GM11168 (cell line): ENCODE results near the gene KIZ.
"Not testable (repeated sequence)": the region's sequence is repeated elsewhere in the genome, so short reads cannot be mapped to it uniquely, and the experiment has no call there.

Experiments used
- in situ Hi-C: fragments of 300-500 bp; cut with MboI; formaldehyde crosslinking; loops from one replicate; pipeline ENCODE4 v1.12.0; 2022; ENCODE audit warnings: low sequenced_read_pairs; ENCODE audit not compliant: unreplicated experiment

KIZ gene

DNA sequence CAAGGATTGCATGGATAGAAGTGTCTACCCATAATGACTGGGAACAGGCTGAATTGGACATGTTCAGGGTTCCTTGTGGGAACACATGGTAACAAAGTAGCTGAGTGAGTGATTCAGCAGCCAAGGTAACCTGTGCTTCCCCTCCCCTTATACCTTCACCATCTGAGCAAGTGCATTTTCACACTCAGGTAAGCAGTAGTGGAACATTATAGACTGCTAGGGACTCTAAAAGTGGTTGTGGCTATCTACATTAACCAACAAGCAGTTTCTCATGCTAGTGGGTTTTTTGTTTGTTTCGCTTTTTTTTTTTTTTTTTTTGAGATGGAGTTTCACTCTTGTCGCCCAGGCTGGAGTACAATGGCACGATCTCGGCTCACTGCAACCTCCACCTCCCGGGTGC is 41.4 kb downstream of the KIZ start:
- in situ Hi-C loops, result no loop called here

DNA sequence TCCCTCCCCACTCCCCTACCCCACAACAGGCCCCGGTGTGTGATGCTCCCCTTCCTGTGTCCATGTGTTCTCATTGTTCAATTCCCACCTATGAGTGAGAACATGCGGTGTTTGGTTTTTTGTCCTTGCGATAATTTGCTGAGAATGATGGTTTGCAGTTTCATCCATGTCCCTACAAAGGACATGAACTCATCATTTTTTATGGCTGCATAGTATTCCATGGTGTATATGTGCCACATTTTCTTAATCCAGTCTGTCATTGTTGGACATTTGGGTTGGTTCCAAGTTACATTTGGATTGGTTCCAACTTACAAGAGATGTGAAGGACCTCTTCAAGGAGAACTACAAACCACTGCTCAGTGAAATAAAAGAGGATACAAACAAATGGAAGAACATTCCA is 42.2 kb downstream of the KIZ start:
- in situ Hi-C loops, result not testable (repeated sequence)

DNA sequence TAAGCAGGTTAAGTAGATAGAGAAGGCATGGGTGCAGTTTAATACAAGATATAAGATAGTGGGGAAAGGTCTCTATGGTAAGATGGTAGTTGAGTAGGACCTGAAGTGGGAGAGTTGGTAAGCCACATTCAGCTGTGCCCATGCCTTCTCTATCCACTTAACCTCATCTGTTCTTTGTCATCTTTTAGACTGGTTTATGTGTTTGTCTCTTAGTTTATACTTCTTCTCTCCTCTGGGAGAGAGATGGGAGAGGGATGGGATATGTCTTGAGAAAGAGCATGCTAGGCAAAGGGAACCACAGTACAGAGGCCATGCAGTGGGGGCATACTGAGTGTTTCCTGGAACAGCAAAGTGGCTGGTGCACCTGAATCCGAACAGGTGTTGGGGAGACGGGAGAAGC is 46.7 kb downstream of the KIZ start:
- in situ Hi-C loops, result no loop called here

DNA sequence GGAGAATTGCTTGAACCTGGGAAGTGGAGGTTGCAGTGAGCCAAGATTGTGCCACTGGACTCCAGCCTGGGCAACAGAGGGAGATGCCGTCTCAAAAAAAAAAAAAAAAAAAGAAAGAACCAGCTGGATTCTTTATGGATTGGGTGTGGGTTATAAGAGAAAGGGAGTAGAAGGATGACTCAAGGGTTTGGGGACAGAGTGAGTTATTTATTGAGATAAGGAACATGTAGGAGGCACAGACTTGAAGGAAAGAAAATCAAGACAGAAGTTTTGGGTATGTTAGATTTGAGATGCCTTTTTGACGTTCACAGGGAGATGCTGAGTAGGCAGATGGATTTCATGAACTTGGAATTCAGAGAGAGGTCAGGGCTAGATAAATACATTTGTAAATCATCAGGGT is 47.6 kb downstream of the KIZ start:
- in situ Hi-C loops, result no loop called here

DNA sequence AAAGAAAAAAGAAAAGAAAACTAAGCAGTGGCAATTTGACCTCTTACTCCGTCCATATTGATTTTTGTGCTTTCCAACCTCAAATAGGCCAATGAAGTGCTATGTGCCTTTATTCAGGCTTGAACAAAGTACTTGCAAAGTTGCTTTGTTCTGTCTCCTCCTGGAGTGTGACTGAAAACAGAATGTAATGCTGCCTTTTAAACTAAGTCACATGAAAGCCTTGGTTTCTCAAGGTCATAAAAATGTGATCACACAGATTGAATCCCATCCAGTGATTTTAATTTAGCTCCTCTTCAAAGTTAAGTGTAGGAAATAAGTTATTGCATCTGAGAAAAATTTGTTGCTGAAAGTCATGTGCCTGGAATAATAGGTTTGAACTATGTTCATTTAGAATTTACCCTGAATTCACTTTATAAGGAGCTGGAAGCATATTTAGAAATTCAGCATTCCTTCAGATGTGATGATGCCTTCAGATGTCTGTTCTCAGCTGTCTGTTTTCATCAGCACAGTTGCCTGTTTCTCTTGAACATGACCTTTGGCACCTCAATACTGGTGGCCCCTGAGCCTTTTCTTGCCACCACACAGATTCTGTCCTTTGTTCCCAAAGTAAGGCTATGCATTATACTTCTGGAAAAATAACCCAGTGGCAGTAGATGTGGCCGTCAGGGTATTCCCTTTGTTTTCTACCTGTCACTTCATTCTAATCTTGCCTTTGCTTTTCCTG is 48.8 kb downstream of the KIZ start:
- in situ Hi-C loops, result no loop called here

DNA sequence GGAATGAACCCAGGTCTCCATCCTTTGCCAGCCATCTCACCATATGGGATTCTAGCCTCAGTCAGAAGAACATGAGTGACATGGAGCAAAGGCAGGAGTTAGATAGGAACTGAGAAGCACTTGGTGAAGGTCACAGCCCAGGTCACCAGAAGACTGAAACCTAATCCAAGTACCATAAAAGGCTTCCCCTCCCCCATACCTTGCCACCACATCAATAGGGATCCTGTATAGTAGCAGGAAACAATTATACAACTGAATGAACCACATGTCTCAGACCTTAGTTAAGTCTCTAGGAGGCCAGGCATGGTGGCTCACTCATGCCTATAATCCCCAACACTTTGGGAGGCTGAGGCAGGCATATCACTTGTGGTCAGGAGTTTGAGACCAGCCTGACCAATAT is 49.6 kb downstream of the KIZ start:
- in situ Hi-C loops, result no loop called here

DNA sequence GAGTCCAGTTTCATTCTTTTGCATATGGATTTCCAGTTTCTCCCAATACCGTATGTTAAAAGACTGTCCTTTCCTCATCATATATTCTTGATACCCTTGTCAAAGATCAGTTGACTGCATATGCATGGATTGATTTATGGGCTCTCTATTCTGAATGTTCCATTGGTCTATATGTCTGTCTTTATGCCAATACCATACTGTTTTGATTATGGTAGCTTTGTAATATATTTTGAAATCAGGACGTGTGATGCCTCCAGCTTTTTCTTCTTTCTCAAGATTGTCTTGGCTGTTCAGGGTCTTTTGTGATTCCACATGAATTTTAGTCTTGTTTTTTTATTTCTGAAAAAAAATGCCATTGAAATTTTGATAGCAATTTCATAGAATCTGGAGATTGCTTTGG is 51.9 kb downstream of the KIZ start:
- in situ Hi-C loops, result no loop called here

DNA sequence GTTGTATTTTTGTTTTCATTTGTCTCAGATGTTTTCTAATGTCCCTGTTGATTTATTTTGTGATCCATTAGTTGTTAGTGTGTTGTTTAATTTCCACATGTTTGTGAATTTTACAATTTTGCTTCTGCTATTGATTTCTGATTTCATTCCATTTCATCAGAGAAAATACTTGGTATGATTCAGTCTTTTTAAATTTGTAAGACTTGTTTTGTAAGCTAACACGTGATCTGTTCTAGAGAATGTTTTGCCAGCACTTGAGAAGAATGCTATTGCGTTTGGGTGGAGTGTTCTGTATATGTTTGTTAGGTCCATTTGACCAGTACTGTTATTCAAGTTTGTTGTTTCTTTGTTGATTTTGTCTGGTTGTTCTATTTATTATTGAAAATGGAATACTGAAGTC is 53.9 kb downstream of the KIZ start:
- in situ Hi-C loops, result no loop called here

DNA sequence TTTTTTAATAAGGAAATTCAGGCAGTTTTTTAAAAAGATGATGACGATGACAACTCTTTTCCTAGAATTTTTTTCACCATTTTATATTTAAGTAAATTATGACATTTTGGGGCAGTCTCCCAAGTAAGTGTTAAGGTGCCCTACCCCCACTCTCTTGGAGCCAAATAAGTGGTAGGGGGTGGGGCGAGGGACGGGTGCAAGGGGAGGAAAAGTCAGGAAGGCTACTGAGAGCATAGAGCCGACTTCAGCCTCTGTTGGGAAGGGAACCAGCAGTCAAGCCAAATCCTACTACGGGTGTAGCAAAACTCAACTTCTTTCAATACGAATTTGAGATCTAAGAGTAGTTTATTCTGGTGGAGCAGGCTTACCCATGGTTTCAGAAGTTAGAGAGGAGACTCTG is 54.4 kb downstream of the KIZ start:
- in situ Hi-C loops, result no loop called here

DNA sequence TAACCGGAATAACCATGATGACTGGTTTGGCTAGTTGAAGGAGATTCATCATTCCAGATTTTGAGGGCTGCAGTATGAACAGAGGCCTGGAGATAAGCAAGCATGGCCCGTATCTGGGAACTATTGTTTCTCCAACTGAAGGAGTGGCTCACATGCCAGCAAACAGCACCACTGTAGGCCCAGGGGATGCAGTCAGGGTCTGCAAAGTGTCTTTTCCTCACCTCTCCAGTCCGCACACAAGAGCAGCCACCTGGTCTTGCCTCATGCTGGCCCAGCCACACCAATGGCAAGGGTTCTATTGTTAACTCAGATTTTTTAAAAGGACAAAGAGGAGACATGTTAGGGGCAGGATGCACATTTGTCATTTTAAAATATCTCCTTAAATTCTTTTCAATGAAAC is 55.1 kb downstream of the KIZ start:
- in situ Hi-C loops, result no loop called here

DNA sequence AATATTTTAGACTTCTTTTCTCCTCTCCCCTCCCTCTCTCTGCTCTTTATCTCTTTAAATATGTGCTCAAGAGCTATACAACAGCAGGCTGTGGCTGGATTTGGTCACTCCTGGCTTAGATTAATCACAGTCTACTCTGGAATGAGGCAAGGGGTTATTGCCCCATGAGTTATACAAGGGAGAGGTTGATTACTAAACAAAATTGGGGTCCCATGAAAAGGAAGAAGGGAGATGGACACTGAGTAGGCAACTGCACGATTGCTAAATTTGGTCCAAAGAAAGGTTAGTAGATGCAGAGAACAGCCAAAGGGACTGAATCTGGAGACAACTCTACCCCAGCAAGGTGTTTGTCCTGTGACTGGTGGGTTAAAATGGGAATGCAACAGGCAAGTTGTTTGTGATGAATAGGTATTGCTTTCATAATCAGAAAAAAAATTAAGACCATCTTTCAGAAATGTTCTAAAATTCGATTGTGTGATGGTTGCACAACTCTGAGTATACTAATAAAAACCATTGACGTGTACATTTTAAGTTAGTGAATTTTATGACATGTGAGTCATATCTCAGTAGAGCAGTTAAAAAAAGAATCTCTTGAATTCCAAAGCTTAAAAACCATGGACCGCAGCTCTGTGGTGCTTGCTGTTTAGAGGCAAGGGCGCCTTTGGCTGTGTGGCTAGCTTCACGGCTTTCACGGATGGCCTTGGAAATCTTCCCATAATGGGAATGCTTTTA is 57.1 kb downstream of the KIZ start:
- in situ Hi-C loops, result no loop called here

DNA sequence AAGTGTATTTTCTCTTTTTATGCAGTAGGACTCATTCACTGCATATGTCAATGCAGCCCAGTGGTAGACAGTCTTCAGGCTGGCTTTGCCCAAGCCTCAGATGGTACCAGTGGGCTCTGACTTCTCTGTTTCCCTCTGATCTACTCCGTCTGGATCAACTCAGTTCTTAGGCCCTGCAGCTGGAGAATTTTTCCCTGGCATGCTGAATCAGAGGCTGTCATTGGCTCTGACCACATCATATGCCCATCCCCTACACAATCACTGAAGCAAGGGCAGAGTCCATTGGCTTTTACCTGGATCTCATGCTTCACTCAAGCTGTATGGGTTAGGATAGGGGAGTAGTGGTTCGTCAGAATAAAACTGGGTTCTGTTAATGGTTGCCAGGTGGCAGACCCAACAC is 57.8 kb downstream of the KIZ start:
- in situ Hi-C loops, result no loop called here

DNA sequence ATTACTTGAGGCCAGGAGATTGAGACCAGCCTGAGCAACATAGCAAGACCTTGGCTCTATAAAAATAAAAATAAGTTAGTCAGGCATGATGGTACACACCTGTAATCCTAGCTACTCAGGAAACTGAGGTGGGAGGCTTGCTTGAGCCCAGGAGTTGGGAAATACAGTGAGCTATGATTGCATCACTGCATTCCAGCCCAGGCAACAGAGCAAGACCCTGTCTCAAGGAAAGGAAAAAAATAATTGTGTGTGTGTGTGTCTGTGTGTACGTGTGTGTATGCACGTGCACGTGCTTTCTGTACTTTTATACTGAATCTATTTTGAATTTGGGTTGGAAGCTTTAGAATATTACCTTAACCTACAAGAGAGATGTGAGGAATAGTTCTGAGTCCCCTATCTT is 58.9 kb downstream of the KIZ start:
- in situ Hi-C loops, result no loop called here

DNA sequence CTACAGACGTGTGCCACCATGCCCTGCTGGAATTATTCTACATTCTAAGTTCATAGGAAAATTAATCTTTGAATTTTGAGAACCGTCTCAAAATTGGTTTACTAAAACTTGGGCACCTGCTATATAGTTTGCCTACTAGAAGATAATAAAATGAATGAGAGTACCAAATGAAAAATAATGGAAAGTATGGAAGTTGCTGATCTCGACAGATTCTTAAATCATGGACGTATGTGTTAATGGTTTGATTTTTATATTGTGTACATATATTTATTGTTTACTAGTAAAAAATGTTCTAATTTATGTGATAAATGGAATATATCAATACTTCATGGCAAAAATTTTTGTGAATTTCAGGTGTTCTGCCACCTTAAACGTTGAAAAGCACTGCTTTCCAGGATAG is 60.0 kb downstream of the KIZ start:
- in situ Hi-C loops, result no loop called here

DNA sequence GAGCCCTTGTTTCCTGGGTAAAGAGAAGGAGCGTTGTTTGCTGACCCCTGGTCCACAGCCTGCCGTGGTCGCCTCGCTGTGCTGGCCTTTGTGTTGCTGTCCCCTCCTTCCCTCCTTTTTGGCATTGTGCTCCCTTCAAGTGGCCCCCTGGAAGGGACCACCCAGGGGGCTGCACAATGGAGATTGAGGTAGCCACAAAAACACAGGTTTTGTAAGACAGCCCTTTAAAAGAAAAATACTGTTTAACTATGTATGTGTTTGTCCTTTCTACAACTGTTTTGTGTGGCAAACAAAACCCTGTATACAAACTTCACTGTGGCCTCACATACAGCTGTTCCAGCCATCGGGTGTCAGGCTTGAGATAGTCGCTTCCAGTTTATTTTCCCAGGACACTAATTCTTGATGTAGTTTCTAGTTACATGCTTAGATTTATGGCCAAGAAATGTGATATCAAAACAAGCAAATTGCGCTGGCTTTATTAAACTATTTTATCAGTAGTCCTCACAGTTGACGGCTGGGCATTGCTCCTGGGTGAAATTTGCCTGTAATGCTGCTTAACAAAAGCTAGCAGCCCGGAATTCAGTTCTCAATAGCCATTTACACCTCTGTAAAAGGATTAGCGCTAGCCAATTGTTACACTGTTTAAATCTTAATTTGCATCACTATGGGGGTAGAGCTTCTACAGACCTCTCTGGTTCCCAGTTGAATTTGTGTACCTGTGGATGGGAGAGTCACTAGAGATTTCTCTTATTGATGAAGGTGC is 64.1 kb downstream of the KIZ start:
- in situ Hi-C loops, result no loop called here

DNA sequence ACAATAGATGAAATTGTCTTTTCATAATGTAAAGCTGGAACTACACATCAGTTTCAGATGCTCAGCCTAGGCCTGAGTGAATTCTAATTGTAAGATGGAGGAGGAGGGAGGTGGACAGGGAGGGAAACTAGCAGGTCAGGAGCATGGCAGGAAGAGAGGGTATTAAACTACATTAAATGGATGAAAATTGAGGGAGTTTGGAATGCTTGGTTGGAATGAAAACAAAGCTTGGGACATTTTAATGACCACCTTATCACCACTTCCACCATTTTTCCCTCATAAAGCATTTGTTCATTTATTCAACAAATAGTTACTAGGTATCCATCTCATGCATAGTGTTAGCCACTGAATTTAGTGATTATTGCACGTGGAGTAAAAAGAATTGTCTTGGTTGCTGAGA is 65.0 kb downstream of the KIZ start:
- in situ Hi-C loops, result no loop called here

DNA sequence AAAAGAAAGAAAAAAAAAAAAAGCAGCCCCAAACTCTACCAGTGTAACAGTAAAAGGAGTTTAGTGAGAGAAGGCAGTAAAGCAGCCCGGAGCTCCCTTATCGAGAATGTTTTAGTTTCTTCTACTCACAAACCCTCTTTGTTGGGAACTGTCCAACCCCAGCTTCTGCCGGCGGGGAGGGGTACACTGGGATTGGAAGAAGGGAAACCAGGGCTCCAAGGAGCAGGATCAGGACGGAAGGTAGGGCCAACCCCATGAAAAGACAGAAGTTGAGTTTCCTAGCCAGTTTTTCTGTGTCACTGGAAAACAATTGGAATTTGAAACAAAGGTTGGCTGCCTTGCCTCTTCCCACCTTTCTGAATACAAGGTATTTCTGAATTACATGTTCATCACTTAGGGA is 66.0 kb downstream of the KIZ start:
- in situ Hi-C loops, result no loop called here

DNA sequence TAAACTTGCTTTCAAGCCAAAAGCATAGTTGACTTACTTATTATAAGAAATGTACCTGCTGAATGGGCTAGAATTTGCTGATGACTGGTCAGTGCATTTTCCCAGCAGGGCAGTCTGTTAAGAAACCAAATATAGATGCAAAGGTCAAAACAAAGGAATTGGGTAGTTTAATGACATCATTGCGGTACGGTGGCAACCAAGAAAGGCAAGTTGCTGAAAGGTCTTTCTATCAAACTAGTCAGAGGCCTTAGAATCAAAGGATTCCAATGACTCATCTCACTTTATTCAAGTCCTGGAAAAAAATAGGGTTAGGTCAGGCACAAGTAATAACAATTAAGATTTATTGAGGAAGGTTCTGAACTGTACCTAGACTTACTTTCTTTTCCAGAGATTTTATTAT is 76.4 kb downstream of the KIZ start:
- in situ Hi-C loops, result no loop called here

DNA sequence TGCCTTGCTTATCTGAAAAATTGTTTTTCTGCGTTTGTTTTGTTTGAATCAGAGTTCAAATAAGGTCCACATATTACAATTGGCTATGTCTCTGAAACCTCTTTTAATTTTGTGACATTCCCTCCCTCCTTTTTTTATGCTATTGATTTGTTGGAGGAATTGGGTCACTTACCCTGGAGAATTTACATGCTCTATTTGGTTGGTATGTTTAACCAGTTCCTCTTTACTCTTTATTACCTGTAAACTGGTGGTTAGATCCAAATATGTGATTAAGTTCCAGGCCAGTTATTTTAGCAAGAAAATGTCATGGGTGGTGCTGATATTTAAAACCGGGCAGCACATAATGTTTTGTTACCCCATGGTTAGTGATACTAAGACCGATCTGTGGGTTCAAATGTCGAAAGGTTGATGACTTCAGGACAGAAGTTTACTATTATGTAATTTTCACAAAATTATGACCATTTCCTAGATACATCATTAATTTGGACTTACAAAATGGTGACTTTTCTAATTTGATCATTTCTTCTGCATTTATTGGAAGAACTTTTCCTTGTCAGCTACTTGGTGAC is 77.3 kb downstream of the KIZ start:
- in situ Hi-C loops, result no loop called here

DNA sequence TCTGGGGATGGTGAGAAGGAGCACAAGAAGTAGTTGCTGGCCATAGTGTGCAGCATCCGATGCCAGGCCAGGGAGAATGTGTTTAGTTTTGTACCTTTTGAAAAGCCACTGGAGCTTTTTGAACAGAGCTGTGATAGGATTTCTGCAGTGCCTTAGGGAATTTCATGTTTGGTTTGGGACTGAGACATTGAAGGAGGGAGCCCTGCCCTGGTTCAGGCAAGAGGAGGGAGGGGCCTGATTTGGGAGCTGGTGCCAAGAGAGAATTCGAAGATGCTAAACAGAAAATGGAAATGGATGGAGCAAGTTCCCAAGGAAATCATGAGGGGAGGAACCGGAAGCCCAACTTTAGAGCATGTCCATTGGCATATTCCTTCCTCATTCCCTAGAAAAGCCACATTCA is 80.7 kb downstream of the KIZ start:
- in situ Hi-C loops, result no loop called here

DNA sequence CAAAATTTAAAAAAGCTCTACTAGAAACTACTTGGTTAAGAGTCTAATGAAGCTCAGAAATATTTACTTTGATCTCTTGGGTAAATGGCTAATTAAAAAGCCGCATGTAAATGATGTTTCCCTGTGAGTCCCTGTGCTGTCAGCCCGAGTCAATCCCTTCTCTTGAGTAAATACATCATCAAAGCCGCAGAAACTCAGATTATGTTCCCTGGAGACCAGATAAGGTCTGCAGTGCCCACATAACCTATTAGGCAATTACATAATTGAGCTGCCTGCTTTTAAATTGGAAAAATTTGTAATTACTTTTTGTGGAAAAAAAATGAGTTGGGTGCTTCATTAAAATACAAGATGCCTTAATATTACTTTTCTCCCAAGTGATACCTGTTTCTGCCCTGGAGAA is 83.1 kb downstream of the KIZ start:
- in situ Hi-C loops, result no loop called here
